ENCODE measurements around the gene C1orf35. TPM values are rescaled to one million over a fixed set of nuclear protein-coding genes. Genes with fewer than 3 reads are reported as not detected.

C1orf35 gene
- total and polyA plus RNA-seq, 7 experiments from 2014 or later = 16.8 to 33.0 (median 27.8) TPM

GRCh38 chr1:228146417-228147150 lies 43.5 kb upstream of the C1orf35 start:
- intact Hi-C loops (cut with micrococcal nuclease) = loop anchor here in 1 of 2 donors (10.0 kb wide), 1 partner anchor 1198 kb away; the partner anchor contains the start of gene CCSAP
- Mint-ChIP-seq H3K36me3 (peaks cover 0 to 4% (median 0%) of the 10 kb centered on the region in 5 donors), H3K4me3 (no peak overlapping the region), H3K27me3 (no peaks in the 10 kb centered on the region), H3K9me3 (no peaks in the 10 kb centered on the region), H3K4me1 (peaks cover 20 to 32% (median 25%) of the 10 kb centered on the region in 7 donors), H3K27ac (no peak overlapping the region)
- peaks cover 0 to 58% (median 8%) of the 10 kb centered on the region in 3 experiments for H3K36me3 ChIP-seq (ENCODE audit: control insufficient read depth in 2 of 3, insufficient read depth in 3 of 3, low read length in 3 of 3)
- H3K4me3 ChIP-seq (ENCODE audit: low read length) = no peak overlapping the region
- CTCF ChIA-PET = no interaction called here
- H3K27me3 ChIP-seq (ENCODE audit: control insufficient read depth in 2 of 2, insufficient read depth in 2 of 2, low read length in 2 of 2) = no peaks in the 10 kb centered on the region
- no peak overlapping the region for H3K27ac ChIP-seq (ENCODE audit: low read depth, low read length)
- peaks cover 27 to 35% of the 10 kb centered on the region in 2 donors for H3K4me1 ChIP-seq (ENCODE audit: control insufficient read depth in 2 of 2, insufficient read depth in 2 of 2, low read length in 2 of 2)
- ATAC-seq (no peak), DNase-seq (no peak)
- H3K9me3 ChIP-seq (ENCODE audit: control insufficient read depth in 2 of 3, low read length in 3 of 3) = no peaks in the 10 kb centered on the region
- POLR2A ChIA-PET = no interaction called here

DNA sequence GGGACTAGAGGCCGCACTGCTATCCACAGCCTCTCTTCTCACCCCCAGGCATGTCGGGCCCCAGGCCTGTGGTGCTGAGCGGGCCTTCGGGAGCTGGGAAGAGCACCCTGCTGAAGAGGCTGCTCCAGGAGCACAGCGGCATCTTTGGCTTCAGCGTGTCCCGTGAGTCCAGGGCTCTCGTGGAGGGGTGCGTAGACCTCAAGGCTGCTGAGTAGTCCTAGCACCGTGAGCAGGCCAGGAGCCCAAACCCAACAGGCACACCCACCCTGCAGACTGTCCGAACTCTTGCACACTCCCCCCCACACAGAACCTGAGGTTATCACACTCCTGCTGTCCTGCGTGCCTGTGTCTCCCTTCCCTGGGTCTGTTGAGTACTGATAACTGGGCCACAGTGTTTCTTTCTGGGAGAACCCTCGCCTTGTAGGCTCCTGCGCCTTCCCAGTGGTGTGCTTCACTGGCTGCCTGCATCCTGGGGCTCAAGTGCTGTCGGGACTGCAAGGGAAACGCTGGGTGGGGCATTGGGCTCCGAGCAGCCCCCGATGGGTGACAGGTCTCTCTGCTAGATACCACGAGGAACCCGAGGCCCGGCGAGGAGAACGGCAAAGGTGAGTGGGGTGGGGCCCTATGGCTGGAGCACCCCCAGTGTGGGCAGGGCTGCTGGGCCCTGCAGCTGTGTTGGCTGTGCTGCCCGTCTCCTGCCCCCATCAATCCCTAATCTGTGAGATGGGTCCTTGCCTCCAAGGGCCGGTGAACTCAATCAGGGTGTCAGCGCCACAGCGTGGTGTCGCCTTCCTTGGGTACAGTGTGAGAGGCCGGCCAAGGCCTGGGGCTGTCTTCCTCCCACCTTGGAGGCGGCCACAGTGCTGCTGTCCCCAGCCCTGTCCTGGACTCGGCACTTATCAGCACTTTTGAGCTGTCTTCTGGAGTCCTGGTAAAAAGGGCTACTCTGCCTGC lies 42.6 kb upstream of the C1orf35 start:
- intact Hi-C loops (cut with micrococcal nuclease) = loop anchor here in 1 of 2 donors (10.0 kb wide), 1 partner anchor 1199 kb away; the partner anchor contains the start of gene CCSAP
- H3K9me3 Mint-ChIP-seq = no peaks in the 10 kb centered on the region
- Histone ChIP-seq H3K27ac (ENCODE audit: low read depth, low read length) (peak overlapping the region; percentile 8), H3K4me3 (ENCODE audit: low read length) (no peak overlapping the region), H3K36me3 (ENCODE audit: control insufficient read depth in 2 of 3, insufficient read depth in 3 of 3, low read length in 3 of 3) (peaks cover 0 to 60% (median 8%) of the 10 kb centered on the region in 3 experiments), H3K27me3 (ENCODE audit: control insufficient read depth in 2 of 2, insufficient read depth in 2 of 2, low read length in 2 of 2) (no peaks in the 10 kb centered on the region), H3K9me3 (ENCODE audit: control insufficient read depth in 2 of 3, low read length in 3 of 3) (no peaks in the 10 kb centered on the region), H3K4me1 (ENCODE audit: control insufficient read depth in 2 of 2, insufficient read depth in 2 of 2, low read length in 2 of 2) (peaks cover 30 to 43% of the 10 kb centered on the region in 2 donors)
- DNase-seq (peak in 1 of 9 donors; percentile 8), ATAC-seq (no peak)
- CTCF ChIA-PET = interaction anchor here (0.5 to 2.6 kb wide), 3 partner anchors 21 to 649 kb away, joined by 3 to 8 read pairs (median 4); no protein-coding TSS in a partner anchor
- peaks cover 23 to 41% (median 28%) of the 10 kb centered on the region in 7 donors for H3K4me1 Mint-ChIP-seq
- no peaks in the 10 kb centered on the region for H3K27me3 Mint-ChIP-seq
- H3K27ac Mint-ChIP-seq = no peak overlapping the region
- POLR2A ChIA-PET = interaction anchor here (1.4 kb wide), 1 partner anchor 20 kb away, joined by 5 read pairs; the partner anchor contains the start of gene IBA57
- no peak overlapping the region for H3K4me3 Mint-ChIP-seq
- peaks cover 0 to 8% (median 0%) of the 10 kb centered on the region in 5 donors for H3K36me3 Mint-ChIP-seq

GRCh38 chr1:228144993-228145343 lies 41.8 kb upstream of the C1orf35 start:
- Mint-ChIP-seq H3K36me3 (peaks cover 0 to 9% (median 0%) of the 10 kb centered on the region in 5 donors), H3K27ac (no peak overlapping the region), H3K4me1 (peaks cover 23 to 42% (median 31%) of the 10 kb centered on the region in 7 donors), H3K27me3 (no peaks in the 10 kb centered on the region), H3K9me3 (peaks cover 0 to 1% (median 0%) of the 10 kb centered on the region in 11 donors), H3K4me3 (no peak overlapping the region)
- peaks cover 0 to 63% (median 8%) of the 10 kb centered on the region in 3 experiments for H3K36me3 ChIP-seq (ENCODE audit: control insufficient read depth in 2 of 3, insufficient read depth in 3 of 3, low read length in 3 of 3)
- H3K27ac ChIP-seq (ENCODE audit: low read depth, low read length) = peak overlapping the region; percentile 8
- H3K4me1 ChIP-seq (ENCODE audit: control insufficient read depth in 2 of 2, insufficient read depth in 2 of 2, low read length in 2 of 2) = peaks cover 30 to 45% of the 10 kb centered on the region in 2 donors
- no peak overlapping the region for H3K4me3 ChIP-seq (ENCODE audit: low read length)
- ATAC-seq (no peak), DNase-seq (no peak)
- no peaks in the 10 kb centered on the region for H3K27me3 ChIP-seq (ENCODE audit: control insufficient read depth in 2 of 2, insufficient read depth in 2 of 2, low read length in 2 of 2)
- ChIA-PET POLR2A (interaction anchor here (0.7 to 1.4 kb wide), 2 partner anchors 21 to 63 kb away, joined by 3 to 5 read pairs; partner anchors contain the start of gene IBA57), CTCF (interaction anchor here (1.1 to 2.6 kb wide), 3 partner anchors 18 to 22 kb away, joined by 3 to 8 read pairs (median 3); partner anchors contain the start of gene IBA57)
- H3K9me3 ChIP-seq (ENCODE audit: control insufficient read depth in 2 of 3, low read length in 3 of 3) = no peaks in the 10 kb centered on the region
- intact Hi-C loops (cut with micrococcal nuclease) = loop anchor here in 1 of 2 donors (5.0 to 10.0 kb wide), 2 partner anchors 1200 to 1738 kb away; partner anchors contain the start of genes CCSAP and PARP1

DNA sequence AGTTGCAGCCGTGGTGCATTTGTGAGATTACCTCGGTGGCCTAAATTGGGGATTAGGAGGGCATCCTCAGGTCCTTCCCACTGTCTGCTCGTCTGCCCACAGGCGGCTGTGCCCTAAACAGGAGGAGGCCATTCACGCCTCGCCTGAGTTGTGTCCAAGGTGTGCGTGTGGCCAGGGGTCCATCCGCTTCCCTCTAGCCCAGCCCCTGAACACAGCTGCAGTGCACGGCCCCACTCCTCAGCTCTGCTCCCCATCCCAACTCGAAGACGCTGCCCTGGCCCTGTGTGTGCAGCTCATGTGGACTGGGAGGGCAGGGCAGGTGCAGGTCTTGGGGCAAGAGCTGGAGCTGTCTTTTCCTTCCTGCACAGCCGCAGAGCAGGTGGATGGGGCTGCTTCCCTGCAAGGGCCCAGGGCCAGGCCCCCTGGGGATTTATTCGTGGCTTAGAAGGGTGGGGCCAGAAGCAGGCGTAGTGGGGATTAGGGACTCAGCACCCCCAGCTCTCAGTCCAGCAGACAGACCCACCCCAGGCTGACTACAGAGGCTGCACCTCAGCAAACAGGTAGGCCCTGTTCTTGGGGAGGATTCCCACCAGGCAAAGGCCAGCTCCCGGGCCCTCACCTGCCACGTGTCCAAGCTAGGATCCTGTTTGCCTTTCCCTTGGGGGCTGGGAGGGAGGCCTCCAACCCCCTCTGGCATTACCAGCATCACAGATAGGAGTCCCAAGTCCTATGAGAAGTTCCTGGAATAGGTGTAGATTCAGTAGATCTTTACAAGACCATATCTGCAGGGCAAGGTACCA lies 41.3 kb upstream of the C1orf35 start:
- Mint-ChIP-seq H3K4me1 (peaks cover 23 to 47% (median 32%) of the 10 kb centered on the region in 7 donors), H3K36me3 (peaks cover 0 to 11% (median 0%) of the 10 kb centered on the region in 5 donors), H3K27me3 (no peaks in the 10 kb centered on the region), H3K27ac (peak overlapping the region in 2 of 9 donors; percentile 88 to 99), H3K4me3 (peak overlapping the region in 6 of 10 donors; percentile 49 to 96 (median 90)), H3K9me3 (peaks cover 0 to 5% (median 0%) of the 10 kb centered on the region in 11 donors)
- no peak for DNase-seq
- H3K9me3 ChIP-seq (ENCODE audit: control insufficient read depth in 2 of 3, low read length in 3 of 3) = no peaks in the 10 kb centered on the region
- POLR2A ChIA-PET = interaction anchor here (0.7 to 3.0 kb wide), 5 partner anchors 21 to 62 kb away, joined by 3 to 29 read pairs (median 3); partner anchors contain the start of gene IBA57
- ATAC-seq = no peak
- H3K4me1 ChIP-seq (ENCODE audit: control insufficient read depth in 2 of 2, insufficient read depth in 2 of 2, low read length in 2 of 2) = peaks cover 32 to 45% of the 10 kb centered on the region in 2 donors
- CTCF ChIA-PET = interaction anchor here (1.1 to 2.6 kb wide), 3 partner anchors 18 to 23 kb away, joined by 3 to 8 read pairs (median 3); partner anchors contain the start of gene IBA57
- H3K4me3 ChIP-seq (ENCODE audit: low read length) = no peak overlapping the region
- H3K27ac ChIP-seq (ENCODE audit: low read depth, low read length) = no peak overlapping the region
- H3K27me3 ChIP-seq (ENCODE audit: control insufficient read depth in 2 of 2, insufficient read depth in 2 of 2, low read length in 2 of 2) = no peaks in the 10 kb centered on the region
- H3K36me3 ChIP-seq (ENCODE audit: control insufficient read depth in 2 of 3, insufficient read depth in 3 of 3, low read length in 3 of 3) = peaks cover 0 to 58% (median 8%) of the 10 kb centered on the region in 3 experiments
- intact Hi-C loops (cut with micrococcal nuclease) = loop anchor here in 1 of 2 donors (5.0 to 10.0 kb wide), 2 partner anchors 1200 to 1737 kb away; partner anchors contain the start of genes CCSAP and PARP1

DNA sequence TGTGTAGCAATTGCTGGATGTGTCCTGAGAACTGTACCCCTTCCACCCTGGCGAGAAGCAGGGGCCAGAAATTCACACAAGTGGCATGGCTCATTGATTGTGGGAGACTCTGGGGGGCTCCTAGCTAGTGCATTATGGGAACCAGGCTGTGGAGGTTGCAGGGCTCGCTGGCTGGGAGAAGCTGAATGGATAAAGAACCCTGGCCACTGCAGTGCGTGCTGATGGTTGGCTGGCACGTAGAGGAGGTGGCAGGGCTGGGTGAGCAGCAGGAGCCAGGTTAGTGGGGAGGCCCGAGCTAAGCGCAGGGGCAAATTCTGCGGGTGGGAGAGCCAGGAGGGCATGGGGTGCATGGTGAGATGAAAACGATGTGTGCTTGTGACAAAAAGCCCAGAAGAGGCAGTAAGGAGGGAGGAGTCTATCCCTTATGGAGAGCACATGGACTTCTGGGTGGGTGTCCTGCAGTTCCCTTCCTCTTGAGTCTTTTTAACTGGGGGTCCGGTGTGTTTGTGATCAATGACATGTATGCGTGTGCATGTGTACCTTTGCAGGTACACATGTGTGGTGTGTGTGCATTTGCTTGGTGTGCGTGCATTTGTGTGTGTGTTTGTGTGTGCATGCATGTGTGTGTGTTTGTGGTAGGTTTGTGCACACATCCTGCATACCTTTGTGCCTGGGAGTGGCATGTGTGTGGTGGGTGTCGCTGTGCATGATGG lies 40.5 kb upstream of the C1orf35 start:
- no peak for DNase-seq

More for the DNA sequence above, 40.5 kb upstream of the C1orf35 start:
- peaks cover 0 to 11% (median 0%) of the 10 kb centered on the region in 5 donors for H3K36me3 Mint-ChIP-seq
- intact Hi-C loops (cut with micrococcal nuclease) = loop anchor here in 1 of 2 donors (5.0 to 10.0 kb wide), 2 partner anchors 1201 to 1736 kb away; partner anchors contain the start of genes CCSAP and PARP1
- ATAC-seq = no peak
- H3K4me3 Mint-ChIP-seq = peak overlapping the region; percentile 29 to 99 (median 94)
- peaks cover 0 to 50% (median 8%) of the 10 kb centered on the region in 3 experiments for H3K36me3 ChIP-seq (ENCODE audit: control insufficient read depth in 2 of 3, insufficient read depth in 3 of 3, low read length in 3 of 3)
- peaks cover 23 to 48% (median 32%) of the 10 kb centered on the region in 7 donors for H3K4me1 Mint-ChIP-seq
- no peak overlapping the region for H3K27ac ChIP-seq (ENCODE audit: low read depth, low read length)
- H3K27ac Mint-ChIP-seq = peak overlapping the region in 6 of 9 donors; percentile 66 to 99 (median 67)
- H3K4me3 ChIP-seq (ENCODE audit: low read length) = no peak overlapping the region
- peaks cover 0 to 5% (median 0%) of the 10 kb centered on the region in 11 donors for H3K9me3 Mint-ChIP-seq
- peaks cover 36 to 45% of the 10 kb centered on the region in 2 donors for H3K4me1 ChIP-seq (ENCODE audit: control insufficient read depth in 2 of 2, insufficient read depth in 2 of 2, low read length in 2 of 2)
- ChIA-PET POLR2A (interaction anchor here (0.6 to 3.0 kb wide), 5 partner anchors 10 to 62 kb away, joined by 3 to 29 read pairs (median 3); partner anchors contain the start of gene IBA57), CTCF (interaction anchor here (1.1 to 2.6 kb wide), 3 partner anchors 19 to 24 kb away, joined by 3 to 8 read pairs (median 3); partner anchors contain the start of gene IBA57)
- H3K27me3 Mint-ChIP-seq = no peaks in the 10 kb centered on the region
- H3K9me3 ChIP-seq (ENCODE audit: control insufficient read depth in 2 of 3, low read length in 3 of 3) = no peaks in the 10 kb centered on the region
- H3K27me3 ChIP-seq (ENCODE audit: control insufficient read depth in 2 of 2, insufficient read depth in 2 of 2, low read length in 2 of 2) = no peaks in the 10 kb centered on the region
